GM18907 (cell line): ENCODE measurements around the gene C2CD3.
"Not testable (repeated sequence)": the region's sequence is repeated elsewhere in the genome, so short reads cannot be mapped to it uniquely, and the experiment has no call there.

ENCODE experiments used
- ATAC-seq: cut with Tn5 transposase; IDR thresholded peaks from one replicate; pipeline ENCODE4 v1.9.1; 2021; ENCODE audit warnings: mild to moderate bottlenecking, moderate library complexity; ENCODE audit not compliant: unreplicated experiment

Gene C2CD3

GRCh38 chr11:74120260-74121035, 50.4 kb downstream of the C2CD3 start:
- ATAC-seq = not testable (repeated sequence)

DNA sequence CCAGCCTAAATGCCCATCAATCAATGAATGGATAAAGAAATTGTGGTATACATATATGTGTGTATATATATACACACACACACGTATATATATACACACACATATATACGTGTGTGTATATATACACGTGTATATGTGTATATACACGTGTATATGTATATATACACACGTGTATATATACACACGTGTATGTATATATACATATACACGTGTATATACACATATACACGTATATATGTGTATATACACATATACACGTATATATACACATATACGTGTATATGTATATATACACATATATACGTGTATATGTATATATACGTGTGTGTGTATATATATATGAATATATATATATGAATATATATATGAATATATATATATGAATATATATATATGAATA, 54.1 kb downstream of the C2CD3 start:
- no peak for ATAC-seq

GRCh38 chr11:74112877-74113276, 57.9 kb downstream of the C2CD3 start:
- ATAC-seq = no peak

DNA sequence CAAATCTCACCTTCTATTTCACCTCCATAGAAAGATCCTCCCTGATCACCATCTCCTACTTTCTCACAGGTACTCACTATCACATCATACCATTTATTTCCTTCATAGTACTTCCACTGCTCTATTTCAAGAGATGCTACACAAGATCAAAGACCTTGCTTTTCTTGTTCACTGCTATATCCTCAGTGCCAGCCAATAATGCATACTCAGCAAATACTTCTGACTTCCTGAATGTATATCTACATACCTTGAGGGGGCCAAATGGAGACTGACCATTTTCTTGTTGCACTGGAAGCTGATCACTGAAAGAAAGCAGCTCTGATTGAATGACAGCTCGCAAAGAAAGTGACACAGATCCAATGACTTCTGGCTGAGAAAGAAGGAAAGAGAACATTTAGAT, 64.7 kb downstream of the C2CD3 start:
- ATAC-seq = no peak

DNA sequence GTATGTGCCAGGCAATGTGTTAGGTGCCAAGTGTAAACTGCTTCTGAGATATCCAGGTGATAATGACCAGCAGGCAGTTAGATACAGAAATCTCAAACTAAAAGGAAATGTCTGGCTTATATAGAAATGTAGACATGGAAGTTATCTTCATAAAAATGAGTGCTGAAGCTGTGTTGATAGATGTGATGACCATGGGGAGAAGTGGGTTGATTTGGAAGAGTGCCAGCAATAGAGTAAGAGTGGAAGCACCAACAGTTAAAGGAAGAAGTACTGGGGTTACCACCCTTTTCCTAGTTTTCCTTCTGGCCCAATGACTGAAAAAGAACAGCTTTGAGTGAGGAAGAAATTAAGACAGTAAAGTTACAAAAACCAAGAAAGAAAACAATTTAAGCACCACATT, 68.5 kb downstream of the C2CD3 start:
- ATAC-seq = no peak

GRCh38 chr11:74100735-74101134, 70.1 kb downstream of the C2CD3 start:
- no peak for ATAC-seq

GRCh38 chr11:74100231-74100630, 70.6 kb downstream of the C2CD3 start:
- no peak for ATAC-seq

DNA sequence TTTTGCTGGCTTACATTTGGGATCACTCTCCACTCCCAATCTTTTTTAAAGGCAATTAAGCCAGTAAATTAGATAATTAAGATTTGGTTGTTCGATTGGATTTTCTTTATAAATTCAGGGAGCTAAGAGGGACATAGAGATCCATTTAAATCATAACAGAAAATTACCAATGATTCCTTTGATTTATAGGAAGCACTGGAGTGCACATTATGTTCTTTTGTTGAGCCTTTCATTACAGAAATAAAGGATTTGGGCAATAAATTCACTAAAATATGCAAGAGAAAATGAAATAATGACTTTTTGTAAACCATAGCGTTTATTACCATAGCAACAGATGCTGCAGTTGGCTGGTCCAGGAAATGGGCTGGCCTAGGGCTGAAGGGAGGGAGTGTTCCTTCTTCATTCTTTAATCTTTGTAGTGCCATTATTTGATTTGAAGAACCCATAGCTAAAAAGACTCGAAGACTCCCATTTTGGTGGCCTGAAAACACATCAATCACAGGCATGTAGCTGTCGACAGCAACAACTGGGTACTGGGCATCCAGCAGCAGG, 73.0 kb downstream of the C2CD3 start:
- no peak for ATAC-seq

DNA sequence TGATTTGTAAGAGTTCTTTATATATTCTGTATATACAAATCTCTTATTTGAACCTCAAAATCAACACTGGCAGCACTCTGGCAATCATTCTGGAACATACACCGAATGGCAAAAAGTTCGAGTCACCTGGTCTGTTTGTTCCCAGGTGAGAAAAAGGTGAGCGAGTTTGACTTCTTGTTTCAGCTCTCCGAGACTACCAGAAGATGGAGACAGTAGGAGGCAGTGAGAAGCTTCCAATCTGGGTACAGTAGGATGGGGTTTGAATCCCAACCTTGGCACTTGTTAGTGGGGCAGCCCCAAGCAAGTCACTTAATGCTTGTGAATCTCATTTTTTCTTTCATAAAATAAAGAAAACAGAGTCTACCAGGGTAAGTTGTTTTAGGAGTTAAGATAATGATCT, 76.4 kb downstream of the C2CD3 start:
- ATAC-seq = no peak

DNA sequence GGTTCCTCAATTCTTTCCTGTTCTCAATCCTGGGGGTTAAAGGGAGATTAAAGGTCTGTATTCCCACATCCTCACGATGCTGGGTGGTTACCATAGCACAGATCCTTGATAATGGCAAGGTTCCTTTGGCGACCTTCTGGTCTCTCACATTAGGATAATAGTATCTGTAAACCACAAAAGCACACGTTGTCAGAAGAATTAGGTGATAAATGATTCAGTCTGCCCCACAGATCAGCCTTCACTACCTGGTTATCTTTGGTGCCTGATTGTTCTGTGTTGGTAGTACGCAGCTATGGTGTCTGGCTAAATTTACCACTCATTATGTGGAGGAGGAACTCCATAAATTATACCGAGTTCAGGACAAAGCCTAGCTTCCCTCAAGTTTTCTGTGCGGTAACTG, 78.4 kb downstream of the C2CD3 start:
- ATAC-seq = no peak

GRCh38 chr11:74091549-74091948, 79.3 kb downstream of the C2CD3 start:
- no peak for ATAC-seq

GRCh38 chr11:74090701-74091100, 80.1 kb downstream of the C2CD3 start:
- no peak for ATAC-seq

DNA sequence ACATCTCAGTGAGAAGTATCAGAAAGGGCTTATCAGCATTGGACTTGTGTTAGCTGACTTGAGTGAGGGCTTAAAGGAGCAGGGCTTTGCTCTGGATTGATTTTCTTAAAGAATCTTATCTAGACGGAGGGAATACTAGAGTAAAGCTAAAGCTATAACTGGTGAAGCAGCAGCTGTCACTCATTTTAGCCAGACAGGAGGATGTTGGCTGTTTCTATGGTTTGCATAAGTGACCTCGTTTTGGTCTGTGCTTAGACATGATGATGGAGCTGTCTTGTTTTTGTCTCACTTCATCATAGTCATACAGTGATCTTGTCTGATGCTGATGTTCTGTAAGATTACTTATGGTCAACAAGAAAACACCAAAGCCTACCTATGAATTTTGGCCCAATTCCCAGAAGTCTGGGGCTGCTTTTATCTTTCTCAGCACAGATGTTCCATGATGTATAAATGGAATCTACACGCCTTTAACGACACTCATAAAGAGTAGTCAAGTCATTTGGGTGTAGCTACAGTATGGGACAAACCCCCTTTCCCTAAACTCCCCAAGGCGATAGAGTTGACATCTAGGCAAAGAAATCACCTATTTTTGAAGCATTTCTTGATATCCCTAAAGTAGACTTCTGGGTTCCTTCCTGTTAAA, 84.4 kb downstream of the C2CD3 start:
- no peak for ATAC-seq

- ATAC-seq = no peak
These were observed 85.3 kb downstream of the C2CD3 start for GRCh38 chr11:74085542-74085892.

DNA sequence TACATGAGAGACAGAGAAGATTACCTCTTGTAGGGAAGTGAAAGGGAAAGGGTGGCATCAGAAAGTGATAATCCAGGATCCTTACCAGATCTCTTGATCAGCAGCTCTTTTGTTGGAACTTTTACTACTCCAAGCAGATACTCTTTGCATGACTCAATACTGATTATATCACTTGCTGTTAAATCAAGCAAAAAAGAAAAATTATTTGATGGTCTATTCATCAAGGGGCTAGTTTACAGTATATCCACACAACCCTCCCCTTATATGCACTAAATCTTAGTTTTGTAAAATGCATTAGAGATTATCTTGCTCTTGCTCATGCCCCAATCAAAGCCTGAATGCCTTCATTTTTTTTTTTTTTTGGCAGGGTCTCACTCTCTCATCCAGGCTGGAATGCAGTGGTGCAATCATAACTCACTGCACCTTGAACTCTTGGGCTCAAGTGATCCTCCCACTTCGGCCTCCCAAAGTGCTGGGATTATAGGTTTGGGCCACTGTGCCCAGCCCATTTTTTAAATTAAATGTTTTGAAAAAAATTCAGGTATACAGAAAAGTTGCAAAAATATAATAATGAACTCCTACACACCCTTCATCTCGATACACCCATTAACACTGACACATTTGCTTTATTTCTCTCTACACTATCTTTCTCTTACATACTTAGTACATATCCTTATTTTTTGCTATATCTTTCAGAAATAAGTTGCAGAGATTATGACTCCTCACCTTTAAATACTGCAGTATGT, 85.8 kb downstream of the C2CD3 start:
- ATAC-seq = no peak

DNA sequence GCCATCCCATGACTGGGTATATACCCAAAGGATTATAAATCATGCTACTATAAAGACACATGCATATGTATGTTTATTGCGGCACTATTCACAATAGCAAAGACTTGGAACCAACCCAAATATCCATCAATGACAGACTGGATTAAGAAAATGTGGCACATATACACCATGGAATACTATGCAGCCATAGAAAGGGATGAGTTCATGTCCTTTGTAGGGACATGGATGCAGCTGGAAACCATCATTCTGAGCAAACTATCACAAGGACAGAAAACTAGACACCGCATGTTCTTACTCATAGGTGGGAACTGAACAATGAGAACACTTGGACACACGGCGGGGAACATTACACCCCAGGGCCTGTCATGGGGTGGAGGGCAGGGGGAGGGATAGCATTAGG, 86.9 kb downstream of the C2CD3 start:
- ATAC-seq = not testable (repeated sequence)

DNA sequence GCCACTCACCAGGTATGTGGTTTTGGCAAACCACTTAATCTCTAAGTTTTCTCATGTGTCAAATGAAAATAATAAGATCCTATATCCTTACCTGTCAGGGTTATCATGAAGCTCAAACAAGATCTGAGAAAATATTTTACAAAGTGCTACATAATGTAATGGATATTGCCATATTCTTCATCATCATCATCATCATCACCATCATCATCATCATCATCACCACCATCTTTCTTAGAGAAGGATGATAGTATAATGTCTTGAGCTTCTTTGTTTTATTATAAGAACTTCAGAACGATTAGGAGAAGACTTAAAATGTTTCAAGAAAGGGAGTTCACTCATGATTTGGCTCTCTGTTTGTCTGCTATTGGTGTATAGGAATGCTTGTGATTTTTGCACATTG, 89.4 kb downstream of the C2CD3 start:
- no peak for ATAC-seq

- no peak for ATAC-seq
These were observed 93.6 kb downstream of the C2CD3 start for GRCh38 chr11:74077193-74077592.

DNA sequence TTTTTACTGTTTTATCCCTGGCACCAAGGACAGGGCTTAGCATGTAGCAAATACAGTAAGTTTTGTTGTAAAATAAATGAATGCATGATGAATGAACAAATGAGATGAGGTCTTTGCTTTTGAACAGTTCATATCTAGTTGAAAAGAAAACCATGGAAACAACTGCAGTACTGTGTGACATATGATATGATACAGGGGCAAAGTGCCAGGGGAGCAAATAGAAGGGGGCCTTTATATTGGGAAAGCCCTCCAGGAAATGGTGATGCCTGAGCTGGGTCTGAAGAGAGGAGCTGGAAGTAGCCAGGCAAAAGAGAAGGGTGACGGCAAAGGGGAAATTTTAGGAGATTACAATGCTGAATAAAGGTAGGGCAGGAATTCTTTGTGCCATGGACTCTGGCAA, 98.1 kb downstream of the C2CD3 start:
- no peak for ATAC-seq

GRCh38 chr11:74072286-74072685, 98.5 kb downstream of the C2CD3 start:
- no peak for ATAC-seq

GRCh38 chr11:74070723-74071492, 99.9 kb downstream of the C2CD3 start:
- ATAC-seq = no peak
